Inflammatory macrophage treated with lipopolysaccharide for 1 hour (primary cell): ENCODE data around the gene C1orf167.
"Not testable (repeated sequence)": the region's sequence is repeated elsewhere in the genome, so short reads cannot be mapped to it uniquely, and the experiment has no call there.

ENCODE experiments used
- DNase-seq, 2 donors: peaks; one replicate each; pipeline ENCODE4 v3.0.0-alpha.2; 2020 to 2022

The C1orf167 gene

DNA sequence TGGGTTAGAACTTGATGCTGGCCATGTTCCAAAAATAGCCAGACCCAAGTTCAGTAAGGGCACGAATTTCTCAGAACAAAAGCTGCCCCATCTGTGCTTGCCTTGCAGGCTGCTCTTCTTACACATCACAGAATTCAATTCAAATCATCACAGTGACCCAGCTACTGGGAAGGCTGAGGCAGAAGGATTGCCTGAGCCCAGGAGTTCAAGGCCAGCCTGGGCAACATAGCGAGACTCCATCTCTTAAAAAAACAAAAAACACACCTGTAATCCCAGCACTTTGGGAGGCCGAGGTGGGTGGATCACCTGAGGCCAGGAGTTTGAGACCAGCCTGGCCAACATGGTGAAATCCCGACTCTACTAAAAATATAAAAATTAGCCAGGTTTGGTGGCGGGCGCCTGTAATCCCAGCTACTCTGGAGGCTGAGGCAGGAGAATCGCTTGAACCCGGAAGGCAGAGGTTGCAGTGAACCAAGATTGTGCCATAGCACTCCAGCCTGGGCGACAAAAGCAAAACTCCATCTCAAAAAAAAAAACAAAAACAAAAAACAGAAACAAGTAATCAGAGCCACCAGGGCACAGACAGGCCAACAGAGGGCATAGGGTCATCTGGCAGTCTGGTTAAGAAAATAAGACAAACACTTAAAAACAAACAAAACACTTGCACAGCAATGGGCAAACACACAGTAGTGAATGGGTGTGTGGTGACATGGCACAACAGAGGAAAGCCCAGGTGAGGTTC, 42.1 kb downstream of the C1orf167 start:
- not testable (repeated sequence) for DNase-seq

DNA sequence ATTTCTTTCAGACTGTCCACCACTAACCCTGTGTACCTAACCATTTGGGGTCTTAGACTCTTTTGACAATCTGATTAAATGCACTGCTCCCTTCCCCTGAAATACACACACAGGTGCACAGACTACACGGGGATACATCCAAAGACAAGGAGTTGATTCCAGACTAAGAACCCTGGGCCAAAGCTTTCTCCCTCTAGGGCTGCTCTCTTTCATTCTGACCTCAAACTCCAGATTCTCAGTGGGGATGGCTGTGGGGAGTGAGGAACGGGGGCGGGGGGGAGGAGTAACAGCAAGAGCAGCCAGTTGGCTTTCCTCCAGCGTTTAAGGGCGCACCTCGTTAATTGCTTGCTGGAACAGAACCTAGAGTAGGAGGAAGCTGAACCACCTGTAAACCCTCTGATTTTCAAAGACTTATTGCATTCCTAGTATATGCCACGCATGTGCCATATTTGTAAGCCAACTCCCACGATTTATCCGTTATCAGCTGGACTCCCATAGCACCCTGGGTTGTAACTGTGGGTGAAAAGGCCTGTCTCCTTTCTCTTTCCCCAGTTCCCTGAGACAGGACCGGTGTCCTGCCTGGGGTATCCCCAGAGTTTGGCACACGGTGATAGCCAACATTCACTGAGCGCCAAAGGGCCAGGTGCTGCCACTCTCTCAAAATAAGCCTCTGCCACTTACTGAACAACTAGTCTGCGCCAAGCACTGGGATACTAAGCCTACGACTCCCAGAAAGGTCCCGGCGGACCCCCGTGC, 42.9 kb downstream of the C1orf167 start:
- peak; percentile 18 to 42 for DNase-seq

DNA sequence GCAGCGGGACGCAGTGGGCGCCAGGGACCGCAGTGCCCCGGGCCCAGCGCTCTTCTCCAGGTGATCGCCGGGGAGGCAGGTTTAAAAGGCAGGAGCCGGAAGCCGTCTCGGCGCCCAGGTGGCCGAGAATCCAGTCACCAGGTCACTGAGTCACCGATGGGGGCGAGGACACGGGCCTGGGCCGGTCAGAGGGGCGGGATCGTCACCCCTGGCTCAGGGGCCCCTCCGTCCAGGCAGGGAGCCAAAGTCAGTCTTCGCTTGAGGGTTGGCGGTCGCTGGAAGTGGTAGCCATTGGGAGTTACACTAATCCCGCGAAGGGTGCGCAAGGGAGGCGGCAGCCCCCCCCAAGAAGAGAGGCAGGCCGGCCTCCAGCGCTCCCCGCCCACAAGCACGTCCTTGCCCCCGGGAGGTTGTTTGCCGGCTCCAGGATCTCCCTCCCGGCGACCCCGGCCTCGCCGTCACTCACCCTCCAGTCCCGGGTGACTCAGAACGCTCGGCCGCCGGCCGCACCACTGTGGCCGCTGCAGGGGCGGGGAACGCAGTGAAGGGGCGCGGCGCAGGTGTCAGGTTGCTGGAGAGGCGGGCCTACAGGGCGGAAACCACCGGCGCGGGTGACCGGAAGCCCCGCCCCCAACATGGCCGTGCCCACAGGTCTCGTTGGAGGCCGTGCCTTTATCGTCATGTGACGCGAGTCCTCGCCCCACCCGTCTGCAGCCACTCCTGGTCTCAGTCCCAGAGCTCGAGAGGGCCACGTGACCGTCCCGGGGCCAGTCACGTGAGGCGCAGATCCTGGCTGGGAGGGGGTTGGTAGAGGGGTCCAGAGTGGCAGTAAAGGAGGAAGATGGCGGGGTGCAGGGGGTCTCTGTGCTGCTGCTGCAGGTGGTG, 43.7 kb downstream of the C1orf167 start, which contains the start of the genes CLCN6 and MTHFR:
Gene CLCN6 (plus strand): TSS at position 770 of the 885 bp plus-strand sequence. CDS start 72 bp downstream, at position 842.
Gene MTHFR (minus strand): TSS at position 543 of the 885 bp plus-strand sequence. CDS start 2,848 bp downstream, outside the sequence.
- peak; percentile 97 to 98 for DNase-seq

DNA sequence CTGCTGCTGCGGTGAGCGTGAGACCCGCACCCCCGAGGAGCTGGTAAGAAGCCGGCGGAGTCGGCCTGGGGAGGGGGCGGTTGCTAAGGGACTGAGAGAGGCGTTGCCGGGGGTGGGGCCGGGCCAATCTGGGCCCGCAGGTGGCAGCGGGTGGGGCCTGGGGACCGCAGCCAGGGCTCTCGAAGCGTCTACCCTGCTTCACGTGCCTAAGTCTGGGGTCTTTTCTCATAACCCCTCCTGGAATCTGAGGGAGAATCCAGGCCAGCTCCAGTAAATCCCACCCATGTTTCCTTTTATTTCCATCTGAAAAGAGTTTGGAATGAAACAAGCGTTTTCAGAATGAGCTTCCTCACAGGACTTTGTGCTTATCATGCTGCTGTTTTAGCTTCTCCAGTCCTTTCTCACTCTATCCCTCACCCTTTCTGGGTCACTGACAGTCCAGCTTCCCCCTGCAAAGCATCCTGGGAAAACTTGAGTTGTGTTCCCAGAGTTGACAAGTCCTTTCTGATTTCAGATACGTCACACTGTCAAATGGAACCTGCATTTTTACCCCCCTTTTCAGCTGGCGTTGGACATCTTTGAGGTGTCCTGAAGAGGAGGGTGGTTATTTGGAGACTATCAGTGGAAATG, 44.4 kb downstream of the C1orf167 start:
- DNase-seq, result peak; percentile 25 to 58

DNA sequence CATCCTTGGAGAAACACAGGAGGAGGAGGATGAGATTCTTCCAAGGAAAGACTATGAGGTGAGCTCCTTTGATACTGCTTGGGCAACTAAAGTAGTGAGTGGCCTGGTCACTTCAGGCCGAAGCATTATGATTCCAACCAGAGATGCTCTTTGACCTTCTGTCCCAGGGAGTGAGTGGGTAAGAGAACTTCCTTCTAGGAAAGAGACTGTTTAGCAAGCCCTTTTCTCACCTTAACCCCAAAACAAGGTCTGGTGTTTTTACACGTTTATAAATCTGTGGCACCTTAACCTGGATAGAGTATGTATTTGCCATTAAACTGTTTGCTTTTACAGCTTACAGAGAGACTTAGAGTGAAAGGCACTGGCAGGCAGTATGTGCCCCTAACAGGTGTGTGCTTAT, 45.1 kb downstream of the C1orf167 start:
- no peak for DNase-seq

DNA sequence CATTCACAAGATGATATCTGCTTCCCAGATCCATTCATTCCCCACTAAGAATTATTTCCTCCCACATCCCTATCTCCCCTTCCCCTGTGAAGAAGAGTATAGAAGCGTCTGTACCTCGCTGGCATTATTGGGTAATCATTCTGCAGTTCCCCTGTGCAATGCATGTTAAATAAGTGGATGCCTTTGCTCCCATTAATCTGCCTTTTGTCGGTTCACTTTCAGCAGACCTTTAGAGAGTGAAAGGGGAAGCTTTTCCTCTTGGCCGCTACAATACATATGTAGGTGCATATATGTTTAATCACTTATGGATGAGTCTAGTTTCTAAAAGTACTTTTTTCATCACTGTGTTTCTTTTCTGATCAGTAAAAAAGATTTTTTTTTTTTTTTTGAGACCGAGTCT, 51.0 kb downstream of the C1orf167 start:
- no peak for DNase-seq

DNA sequence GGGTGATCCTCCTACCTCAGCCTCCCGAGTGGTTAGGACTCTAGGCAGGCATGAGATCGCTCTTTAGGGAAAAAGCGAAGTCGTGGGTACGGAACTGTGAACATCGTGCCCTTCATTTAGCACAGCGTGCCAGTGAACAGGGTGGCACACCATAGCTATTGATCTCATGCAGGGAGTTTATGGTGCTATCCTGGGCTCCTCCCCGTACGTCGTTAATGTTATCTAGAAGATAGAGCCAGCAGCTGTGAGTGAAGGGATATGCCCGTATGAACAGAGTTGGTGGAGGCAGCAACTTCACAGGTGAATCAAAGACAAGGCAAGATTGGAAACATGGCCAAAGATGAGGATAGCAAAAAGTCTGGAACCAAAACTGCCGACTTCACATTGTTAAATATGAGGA, 55.2 kb downstream of the C1orf167 start:
- DNase-seq, result no peak

DNA sequence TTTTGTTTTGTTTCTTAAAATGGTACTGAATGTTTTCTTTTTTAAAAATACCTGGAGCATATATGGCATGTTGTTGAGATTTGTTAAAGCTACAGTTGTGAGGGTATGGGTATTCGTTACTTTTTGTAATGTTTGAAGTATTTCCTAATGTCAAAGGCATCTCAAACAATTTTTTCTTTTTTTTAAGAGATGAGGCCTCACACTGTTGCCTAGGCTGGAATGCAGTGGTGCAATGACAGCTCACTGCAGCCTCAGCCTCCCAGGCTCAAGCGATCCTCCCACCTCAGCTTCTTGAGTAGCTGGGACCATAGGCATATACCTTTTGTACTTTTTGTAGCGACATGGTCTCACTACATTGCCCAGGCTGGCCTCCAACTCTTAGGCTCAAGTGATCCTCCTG, 60.1 kb downstream of the C1orf167 start:
- DNase-seq, result no peak

DNA sequence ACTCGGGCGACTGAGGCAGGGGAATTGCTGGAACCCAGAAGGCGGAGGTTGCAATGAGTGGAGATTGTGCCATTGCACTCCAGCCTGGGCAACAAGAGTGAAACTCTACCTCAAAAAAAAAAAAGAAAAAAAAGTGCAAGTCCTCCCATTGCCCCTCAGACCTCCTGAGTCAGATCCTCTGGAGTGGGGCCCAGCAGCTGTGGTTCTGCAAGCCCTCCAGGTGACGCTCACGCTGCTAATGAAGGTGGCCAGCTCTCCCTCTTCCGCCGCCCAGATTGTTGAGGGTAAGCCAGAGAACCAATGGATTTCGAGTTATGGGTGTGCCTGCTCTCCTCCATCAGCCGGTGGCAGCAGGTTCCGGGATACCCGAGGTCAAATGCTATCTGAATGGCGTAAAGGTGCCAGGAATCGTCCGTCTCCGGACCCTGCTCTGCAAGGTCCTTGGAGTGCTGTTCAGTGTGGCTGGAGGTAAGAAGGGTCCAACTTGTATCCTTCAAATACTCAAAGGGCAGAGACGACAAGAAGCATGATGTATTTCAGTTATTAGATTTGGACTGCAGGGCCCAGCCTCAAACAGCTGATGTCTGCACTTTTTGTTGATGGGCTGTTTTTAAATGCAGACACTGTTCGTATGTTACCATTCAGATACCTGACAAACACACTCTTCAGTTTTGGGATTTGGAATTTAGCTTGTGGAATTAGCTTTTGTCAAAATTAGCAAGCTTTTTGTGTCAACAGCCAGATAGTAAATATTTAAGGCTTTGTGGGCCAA, 61.6 kb downstream of the C1orf167 start:
- no peak for DNase-seq

DNA sequence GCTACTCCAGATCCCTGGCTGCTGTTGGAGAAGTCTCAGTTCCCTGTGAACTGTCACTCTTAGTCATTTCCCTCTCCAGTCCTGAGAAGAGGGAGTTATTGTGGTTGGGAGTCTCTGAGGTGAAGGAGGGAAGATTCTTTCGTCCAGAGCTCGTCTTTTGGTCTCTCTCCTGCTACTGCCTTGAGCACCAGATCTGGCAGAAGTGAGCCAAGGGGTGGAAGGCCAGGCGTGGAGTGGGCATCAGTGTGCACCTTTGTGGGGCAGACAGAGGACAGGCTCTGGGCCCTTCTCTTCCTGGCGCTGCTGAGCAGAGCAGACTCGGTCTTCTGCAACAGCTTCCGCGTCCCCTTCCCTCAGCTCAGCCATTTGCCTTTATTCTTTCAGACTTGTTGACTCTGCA, 63.1 kb downstream of the C1orf167 start:
- DNase-seq, result no peak

DNA sequence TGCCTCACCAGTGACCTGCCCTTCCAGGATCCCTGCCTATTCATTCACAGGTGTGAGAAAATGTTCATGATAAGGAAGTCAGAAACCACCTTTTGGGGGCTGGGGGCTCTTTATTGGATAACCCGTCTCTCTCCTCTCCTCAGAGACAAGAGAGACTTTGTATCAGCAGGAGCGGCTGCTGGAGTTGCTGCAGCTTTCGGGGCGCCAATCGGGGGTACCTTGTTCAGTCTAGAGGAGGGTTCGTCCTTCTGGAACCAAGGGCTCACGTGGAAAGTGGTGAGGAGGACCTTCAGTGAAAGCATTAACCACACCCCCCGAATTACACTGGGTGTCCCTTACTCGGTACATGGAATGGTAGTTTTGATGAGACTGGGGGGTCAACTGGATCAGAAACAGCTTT, 65.0 kb downstream of the C1orf167 start:
- DNase-seq, result no peak

DNA sequence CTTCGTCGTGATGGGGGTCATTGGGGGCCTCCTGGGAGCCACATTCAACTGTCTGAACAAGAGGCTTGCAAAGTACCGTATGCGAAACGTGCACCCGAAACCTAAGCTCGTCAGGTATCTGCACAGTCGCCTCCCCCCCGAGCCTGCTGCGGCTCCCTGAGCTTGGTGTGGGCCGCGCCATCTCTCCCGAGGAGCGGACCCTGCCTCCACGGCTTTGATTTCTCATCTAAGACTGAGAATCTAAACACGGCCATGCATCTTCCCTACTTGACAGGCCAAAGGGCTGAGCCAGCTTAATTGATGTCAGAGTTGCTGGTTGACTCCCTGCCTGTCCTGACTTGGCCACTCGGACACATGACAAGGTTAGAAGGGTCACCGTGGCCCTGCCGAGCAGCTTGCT, 66.5 kb downstream of the C1orf167 start:
- DNase-seq, result no peak

DNA sequence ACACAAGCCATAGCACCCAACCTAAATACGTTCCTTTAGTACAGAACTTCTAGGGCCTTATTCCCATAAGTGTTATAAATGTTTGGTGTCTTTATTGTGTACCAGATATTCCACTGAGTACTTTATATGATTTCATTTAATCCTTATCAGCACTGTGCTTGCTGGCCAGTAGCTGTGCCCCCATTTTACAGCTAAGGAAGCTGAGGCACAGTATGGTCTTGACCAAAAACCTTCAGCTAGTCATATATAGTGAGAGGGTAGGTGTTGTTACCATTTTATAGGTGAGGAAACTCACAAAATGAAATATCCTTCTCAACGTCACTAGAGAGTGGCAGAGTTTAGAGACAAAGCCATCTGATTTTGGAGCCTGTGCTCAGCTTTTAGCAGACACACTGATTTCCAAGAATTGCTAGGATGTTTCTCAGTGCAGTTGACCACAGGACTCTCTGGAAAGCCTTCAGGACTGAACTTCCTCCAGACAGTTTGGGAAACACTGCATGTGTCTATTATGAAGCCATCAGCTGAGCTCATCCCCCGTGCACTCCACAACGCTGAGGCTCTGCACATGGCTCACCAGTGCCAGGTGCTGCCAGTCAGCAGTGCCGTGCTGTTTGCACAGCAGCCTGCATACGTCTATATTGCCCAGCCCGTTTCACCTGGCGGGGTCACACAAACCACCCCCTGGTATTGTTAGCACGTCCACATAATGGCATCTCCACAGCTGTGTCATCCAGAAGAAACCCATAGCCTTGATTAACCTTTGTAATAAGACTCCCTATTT, 70.1 kb downstream of the C1orf167 start:
- no peak for DNase-seq

DNA sequence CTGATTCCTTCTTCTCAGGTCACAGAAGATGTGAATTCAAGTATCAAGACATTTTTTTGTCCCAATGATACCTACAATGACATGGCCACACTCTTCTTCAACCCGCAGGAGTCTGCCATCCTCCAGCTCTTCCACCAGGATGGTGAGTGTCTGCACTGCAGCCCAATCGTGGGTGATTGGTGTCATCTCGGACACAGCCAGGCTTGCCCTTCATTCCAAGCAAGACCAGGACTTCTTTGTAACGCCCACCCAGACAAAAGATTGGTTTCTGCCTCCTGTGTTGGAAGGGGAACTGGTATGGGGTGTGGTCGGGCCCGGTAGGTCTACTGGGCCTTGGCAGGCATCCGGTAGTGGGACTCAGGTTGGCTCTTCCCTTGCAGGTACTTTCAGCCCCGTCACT, 71.5 kb downstream of the C1orf167 start:
- no peak for DNase-seq

DNA sequence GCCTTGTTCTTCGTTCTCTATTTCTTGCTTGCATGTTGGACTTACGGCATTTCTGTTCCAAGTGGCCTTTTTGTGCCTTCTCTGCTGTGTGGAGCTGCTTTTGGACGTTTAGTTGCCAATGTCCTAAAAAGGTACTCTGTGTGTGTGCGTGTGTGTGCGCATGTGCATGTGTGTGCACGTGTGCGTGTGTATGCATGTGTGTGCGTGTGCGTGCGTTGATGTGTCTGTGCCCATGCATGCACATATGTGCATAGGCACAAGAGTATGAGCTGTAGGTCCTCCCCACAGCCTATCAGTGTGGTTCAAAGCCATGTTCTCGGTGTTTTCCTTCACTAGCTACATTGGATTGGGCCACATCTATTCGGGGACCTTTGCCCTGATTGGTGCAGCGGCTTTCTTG, 71.9 kb downstream of the C1orf167 start:
- DNase-seq, result no peak

DNA sequence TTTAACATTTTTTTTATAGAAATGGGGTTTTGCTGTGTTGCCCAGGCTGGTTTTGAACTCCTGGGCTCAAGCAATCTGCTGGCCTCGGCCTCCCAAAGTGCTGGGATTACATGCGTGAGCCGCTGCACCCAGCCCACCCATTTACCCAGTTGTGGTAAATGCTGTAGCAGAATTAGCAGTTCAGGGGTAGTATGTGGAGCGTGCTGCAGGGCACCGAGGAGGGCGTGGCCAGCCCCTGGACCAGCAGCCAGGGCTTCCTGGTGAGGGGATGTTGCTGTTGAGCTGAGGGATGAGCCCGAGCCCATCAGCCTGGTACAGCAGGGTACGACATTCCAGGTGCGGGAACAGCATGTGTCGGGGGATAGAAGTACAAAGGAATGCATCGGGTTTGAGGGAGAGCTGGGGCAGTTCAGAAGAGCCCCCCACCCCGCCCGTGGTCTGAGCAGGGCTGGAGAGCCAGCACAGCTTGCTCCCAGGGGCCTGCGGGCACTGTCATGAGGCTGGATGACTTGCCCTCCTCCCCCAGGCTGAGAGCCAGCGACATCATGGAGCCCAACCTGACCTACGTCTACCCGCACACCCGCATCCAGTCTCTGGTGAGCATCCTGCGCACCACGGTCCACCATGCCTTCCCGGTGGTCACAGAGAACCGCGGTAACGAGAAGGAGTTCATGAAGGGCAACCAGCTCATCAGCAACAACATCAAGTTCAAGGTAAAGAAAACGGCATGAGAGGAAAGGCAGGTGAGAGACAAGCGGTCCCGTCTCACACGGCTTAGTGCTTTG, 73.6 kb downstream of the C1orf167 start:
- no peak for DNase-seq

DNA sequence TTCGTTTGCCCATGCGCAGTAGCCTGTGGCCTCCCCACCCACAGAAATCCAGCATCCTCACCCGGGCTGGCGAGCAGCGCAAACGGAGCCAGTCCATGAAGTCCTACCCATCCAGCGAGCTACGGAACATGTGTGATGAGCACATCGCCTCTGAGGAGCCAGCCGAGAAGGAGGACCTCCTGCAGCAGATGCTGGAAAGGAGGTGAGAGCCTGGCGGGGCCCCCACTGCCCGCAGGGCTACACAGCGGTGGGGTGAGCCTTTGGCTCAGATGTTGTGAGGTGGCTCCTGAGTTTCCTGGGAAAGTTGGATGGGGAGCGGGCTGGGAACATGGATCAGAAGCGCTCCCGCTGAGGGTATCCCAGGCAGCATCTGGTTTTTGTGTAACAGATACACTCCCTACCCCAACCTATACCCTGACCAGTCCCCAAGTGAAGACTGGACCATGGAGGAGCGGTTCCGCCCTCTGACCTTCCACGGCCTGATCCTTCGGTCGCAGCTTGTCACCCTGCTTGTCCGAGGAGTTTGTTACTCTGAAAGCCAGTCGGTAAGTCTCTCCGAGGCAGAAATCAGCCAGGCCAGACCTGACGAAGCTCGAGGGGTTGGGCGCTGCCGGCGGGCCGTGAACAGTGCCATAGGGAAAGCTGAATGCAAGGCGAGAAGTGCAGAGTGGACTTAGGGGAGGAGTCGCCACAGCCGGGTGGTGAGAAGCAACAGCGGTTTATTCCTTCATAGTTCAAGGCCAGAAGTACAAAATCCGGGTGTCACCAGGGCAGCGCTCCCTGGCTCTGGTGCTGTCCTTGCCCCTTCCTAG, 75.2 kb downstream of the C1orf167 start:
- DNase-seq, result no peak

DNA sequence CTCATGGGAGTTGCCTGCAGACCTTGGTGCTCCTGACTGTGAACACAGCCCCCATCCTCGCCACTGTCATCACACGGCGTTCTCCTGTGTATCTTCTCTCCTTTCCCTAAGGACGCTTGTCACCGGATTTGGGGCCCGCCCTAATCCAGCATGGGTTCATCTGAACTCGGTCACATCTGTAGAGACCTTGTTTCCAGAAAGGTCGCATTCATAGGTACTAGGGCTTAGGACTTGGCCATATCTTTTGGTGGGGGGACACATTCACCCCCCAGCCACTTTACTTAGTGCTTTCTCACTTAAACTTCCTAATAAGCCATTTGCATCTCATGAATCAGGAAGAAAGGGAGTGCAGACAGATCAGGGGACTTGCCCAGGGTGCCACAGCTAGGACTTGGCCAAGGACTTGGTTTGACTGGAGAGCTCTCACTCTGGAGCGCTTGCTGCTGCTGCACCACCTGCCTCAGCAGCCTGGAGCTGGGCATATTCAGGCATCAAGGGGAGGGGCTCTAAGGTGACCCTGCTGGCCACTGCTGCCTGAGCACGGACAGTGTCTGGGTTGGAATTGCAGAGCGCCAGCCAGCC, 75.9 kb downstream of the C1orf167 start:
- DNase-seq, result no peak
